Measurements from ENCODE around the gene ZSWIM2. TPM values are rescaled to one million over a fixed set of nuclear protein-coding genes. Genes with fewer than 3 reads are reported as not detected.

ZSWIM2 gene
- total RNA-seq, 4 donors from 2014 or later, result not detected

DNA sequence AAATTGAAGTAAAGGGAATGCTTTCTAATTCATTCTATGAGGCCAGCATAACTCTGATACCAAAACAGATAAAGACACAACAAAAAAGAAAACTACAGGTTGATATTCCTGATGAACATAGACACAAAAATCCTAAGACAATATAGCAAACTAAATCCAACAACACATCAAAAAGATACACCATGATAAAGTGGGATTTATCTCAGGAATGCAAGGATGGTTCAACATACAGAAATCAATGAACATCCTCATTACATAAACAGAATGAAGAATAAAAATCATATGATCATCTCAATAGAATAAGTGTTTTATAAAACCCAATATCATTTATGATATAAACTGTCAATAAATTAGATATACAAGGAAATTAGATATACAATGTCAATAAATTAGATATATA, 65.7 kb downstream of the ZSWIM2 start:
- Histone ChIP-seq H3K27me3 (no peaks in the 10 kb centered on the region), H3K9me3 (peaks cover 7% of the 10 kb centered on the region), H3K36me3 (no peaks in the 10 kb centered on the region), H3K4me1 (no peaks in the 10 kb centered on the region), H3K4me3 (no peak overlapping the region), H3K27ac (no peak overlapping the region)
- TF ChIP-seq EP300 (IDR thresholded peaks at IDR 0.05) (no peak), POLR2AphosphoS5 (IDR thresholded peaks at IDR 0.05) (no peak), POLR2A (IDR thresholded peaks at IDR 0.05) (no peak)
- TF ChIP-seq, protein P1, sequence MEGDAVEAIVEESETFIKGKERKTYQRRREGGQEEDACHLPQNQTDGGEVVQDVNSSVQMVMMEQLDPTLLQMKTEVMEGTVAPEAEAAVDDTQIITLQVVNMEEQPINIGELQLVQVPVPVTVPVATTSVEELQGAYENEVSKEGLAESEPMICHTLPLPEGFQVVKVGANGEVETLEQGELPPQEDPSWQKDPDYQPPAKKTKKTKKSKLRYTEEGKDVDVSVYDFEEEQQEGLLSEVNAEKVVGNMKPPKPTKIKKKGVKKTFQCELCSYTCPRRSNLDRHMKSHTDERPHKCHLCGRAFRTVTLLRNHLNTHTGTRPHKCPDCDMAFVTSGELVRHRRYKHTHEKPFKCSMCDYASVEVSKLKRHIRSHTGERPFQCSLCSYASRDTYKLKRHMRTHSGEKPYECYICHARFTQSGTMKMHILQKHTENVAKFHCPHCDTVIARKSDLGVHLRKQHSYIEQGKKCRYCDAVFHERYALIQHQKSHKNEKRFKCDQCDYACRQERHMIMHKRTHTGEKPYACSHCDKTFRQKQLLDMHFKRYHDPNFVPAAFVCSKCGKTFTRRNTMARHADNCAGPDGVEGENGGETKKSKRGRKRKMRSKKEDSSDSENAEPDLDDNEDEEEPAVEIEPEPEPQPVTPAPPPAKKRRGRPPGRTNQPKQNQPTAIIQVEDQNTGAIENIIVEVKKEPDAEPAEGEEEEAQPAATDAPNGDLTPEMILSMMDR (IDR thresholded peaks at IDR 0.05), result no peak
- DNase-seq (ENCODE audit: low spot score in 2 of 2), result no peak

DNA sequence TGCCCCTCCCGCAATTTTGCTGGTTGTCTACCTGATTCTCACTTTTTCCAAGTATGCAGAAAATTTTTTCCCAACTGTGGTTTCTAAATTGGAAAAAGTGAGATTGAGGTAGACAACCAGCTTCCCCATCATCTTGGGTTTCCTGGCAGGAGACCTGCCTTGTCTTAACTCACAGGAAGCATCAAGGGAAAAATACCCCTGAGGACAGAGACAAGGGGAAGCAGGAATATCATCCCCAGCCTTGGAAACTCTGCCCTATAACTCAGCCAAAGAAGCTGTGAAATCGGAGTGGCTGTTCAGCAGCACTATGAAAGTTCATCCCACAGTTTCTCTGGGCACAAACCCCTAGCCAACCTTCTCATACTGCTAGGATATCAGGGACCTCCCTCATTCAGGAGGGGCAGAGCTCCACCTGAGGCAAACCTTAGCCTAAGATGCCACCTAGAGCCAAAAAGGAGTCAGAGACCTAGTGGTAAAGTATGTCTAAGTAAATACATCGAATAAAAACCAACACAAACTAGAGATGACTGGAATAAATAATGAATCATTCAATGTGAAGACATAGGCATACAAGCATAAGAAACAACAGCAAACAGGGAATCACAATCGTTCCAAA, 68.2 kb downstream of the ZSWIM2 start:
- no peak for DNase-seq (ENCODE audit: low spot score in 2 of 2)
- TF ChIP-seq, protein P1 (IDR thresholded peaks at IDR 0.05), result no peak
- no peak for TF ChIP-seq EP300 (IDR thresholded peaks at IDR 0.05)
- no peak for TF ChIP-seq POLR2A (IDR thresholded peaks at IDR 0.05)
- TF ChIP-seq POLR2AphosphoS5 (IDR thresholded peaks at IDR 0.05), result no peak
- Histone ChIP-seq H3K36me3 (no peaks in the 10 kb centered on the region), H3K9me3 (peaks cover 7% of the 10 kb centered on the region), H3K27ac (no peak overlapping the region), H3K27me3 (no peaks in the 10 kb centered on the region), H3K4me3 (no peak overlapping the region), H3K4me1 (no peaks in the 10 kb centered on the region)
- WGBS, result 61% methylated on average over 4 of the region's 4 CpGs

Other genes with a start within 250 kb of the ZSWIM2 start
- 1 to 10 TPM; 3.4 to 6.4 (median 4.6) TPM for gene FAM171B, start 155.1 kb downstream of the ZSWIM2 start, total RNA-seq

Measured in suprapubic skin (tissue), 4 donors.